Measurements from ENCODE around the gene CDC42BPB.

CDC42BPB gene

GRCh38 chr14:102923925-102924486 lies 133.3 kb downstream of the CDC42BPB start:
- no peak for DNase-seq

GRCh38 chr14:102923201-102923924 lies 134.0 kb downstream of the CDC42BPB start:
- DNase-seq, result no peak

- DNase-seq, result no peak
Observed at GRCh38 chr14:102922490-102923200, 134.7 kb downstream of the CDC42BPB start, which contains the start of gene AMN. Gene AMN (plus strand): TSS chr14:102922663. CDS start chr14:102922689, 26 bp downstream.

- no peak for DNase-seq
Observed at GRCh38 chr14:102920998-102921304, 136.4 kb downstream of the CDC42BPB start.

GRCh38 chr14:102920273-102920997 lies 136.9 kb downstream of the CDC42BPB start:
- DNase-seq, result no peak

GRCh38 chr14:102918438-102918837 lies 138.9 kb downstream of the CDC42BPB start:
- DNase-seq, result no peak

GRCh38 chr14:102917469-102918211 lies 139.7 kb downstream of the CDC42BPB start:
- DNase-seq, result peak; percentile 73

- no peak for DNase-seq
Observed at GRCh38 chr14:102917056-102917385, 140.3 kb downstream of the CDC42BPB start.

GRCh38 chr14:102916347-102917055 lies 140.8 kb downstream of the CDC42BPB start:
- DNase-seq, result no peak

GRCh38 chr14:102915292-102916110 lies 141.8 kb downstream of the CDC42BPB start:
- no peak for DNase-seq

- DNase-seq, result no peak
Observed at GRCh38 chr14:102914474-102915291, 142.7 kb downstream of the CDC42BPB start.

GRCh38 chr14:102913341-102914211 lies 143.8 kb downstream of the CDC42BPB start:
- no peak for DNase-seq

GRCh38 chr14:102911991-102912761 lies 145.2 kb downstream of the CDC42BPB start:
- no peak for DNase-seq

- DNase-seq, result no peak
Observed at GRCh38 chr14:102911541-102911951, 145.8 kb downstream of the CDC42BPB start.

- DNase-seq, result no peak
Observed at GRCh38 chr14:102910442-102910841, 146.9 kb downstream of the CDC42BPB start.

GRCh38 chr14:102909911-102910310 lies 147.4 kb downstream of the CDC42BPB start:
- no peak for DNase-seq

GRCh38 chr14:102909462-102909861 lies 147.9 kb downstream of the CDC42BPB start:
- DNase-seq, result no peak

- DNase-seq, result peak; percentile 45
Observed at GRCh38 chr14:102908766-102909455, 148.4 kb downstream of the CDC42BPB start.
